Stimulated activated CD8-positive, alpha-beta memory T cell treated with anti-CD3 and anti-CD28 coated beads, Interleukin-12 subunit alpha, Interleukin-12 subunit beta, amount 100 ng/mL, for 4 hours (primary cell): ENCODE results near the gene PRKACA.
"Not testable (repeated sequence)": the region's sequence is repeated elsewhere in the genome, so short reads cannot be mapped to it uniquely, and the experiment has no call there.

ENCODE experiments used
- DNase-seq: peaks from one replicate; pipeline ENCODE4 v3.0.0-alpha.2; 2020; ENCODE audit warnings: low read depth

PRKACA gene

DNA sequence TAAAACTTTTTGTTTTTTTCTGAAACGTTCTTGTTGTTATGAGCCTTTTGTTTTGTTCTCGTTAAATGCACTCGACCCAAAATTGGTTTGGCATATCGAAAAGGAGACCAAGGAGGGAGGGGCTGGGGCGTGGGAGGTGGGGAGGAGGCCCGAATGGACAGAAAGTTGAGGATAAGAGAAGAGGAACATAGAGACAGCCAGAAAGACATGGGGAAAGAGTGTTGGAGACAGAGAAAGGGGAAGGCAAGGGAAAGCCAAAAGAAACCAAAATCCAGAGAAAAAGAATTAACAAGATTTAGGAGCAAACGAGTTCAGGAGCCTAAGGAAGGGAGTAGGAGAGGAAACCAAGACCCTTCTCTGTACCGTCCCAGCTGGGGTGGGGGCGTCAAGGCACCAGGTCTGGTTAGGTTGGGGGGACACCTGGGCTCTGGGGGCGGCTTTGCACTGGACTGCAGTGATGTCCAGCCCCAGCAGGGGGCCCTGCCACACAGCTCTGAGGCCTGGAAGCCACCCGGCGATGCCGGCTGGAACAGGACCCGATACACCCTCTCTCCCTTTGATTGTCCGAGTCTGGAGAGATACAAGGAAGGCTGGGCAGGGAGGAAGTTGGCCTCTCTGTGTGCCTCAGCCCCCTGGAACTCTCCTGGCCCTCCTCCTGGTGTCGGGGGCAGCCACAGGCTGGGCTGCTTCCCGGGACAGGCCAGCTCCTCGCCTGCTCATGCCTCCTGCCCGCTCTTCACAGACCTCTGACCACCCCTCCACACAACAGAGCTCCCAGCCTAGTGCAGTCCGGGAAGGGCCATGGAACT is 30.4 kb upstream of the PRKACA start:
- no peak for DNase-seq

DNA sequence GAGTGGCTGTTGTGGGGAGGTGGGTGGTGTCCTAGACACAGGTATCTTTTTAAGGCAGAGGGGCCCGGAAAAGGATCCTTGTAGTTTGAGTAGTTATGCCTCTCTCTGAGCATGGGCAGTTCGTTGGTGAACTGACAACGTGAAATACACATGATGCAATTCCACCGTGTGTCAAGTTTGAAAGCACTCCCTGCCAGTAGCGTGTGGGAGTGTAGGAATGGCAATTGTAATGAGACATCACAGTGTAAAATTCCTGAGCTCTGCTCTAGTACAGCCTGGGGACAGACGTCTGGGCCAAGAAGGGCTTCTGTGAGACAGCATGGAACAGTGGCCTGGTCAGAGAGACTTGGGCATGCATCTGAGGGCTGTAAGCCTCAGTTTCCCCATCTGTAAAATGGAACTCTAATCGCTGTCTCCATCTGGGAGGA is 29.2 kb upstream of the PRKACA start:
- no peak for DNase-seq

DNA sequence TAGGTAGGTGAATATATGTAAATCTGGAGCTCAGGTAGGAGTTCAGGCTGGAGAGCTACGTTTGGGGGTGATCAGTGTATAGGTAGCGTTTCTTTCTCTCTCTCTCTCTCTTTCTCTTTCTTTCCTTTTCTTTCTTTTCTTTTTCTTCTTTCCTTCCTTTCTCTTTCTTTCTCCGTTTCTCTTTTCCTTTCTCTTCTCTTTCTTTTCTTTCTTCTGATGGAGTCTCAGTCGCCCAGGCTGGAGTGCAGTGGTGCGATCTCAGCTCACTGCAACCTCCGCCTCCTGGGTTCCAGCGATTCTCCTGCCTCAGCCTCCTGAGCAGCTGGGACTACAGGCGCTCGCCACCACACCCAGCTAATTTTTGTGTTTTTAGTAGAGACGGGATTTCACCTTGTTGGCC is 28.6 kb upstream of the PRKACA start:
- not testable (repeated sequence) for DNase-seq

DNA sequence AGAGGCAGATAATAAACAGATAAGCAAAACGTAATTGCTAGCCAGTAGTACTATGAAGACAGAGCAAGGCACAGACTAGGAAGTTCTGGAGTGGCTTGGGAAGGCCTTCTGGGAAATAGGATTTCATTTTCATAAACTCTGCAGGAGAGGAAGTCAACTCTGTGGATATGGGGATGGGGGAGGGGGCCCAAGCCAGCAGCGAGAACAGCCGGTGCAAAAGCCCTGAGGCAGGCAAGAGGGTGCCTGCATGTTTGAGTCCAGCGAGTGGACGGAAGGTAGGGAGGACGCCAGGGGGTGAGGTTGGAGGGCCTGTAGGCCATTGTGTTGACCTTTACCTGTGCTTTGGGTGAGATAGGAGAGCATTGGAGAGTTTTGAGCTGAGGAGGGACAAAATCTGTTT is 27.8 kb upstream of the PRKACA start:
- no peak for DNase-seq

DNA sequence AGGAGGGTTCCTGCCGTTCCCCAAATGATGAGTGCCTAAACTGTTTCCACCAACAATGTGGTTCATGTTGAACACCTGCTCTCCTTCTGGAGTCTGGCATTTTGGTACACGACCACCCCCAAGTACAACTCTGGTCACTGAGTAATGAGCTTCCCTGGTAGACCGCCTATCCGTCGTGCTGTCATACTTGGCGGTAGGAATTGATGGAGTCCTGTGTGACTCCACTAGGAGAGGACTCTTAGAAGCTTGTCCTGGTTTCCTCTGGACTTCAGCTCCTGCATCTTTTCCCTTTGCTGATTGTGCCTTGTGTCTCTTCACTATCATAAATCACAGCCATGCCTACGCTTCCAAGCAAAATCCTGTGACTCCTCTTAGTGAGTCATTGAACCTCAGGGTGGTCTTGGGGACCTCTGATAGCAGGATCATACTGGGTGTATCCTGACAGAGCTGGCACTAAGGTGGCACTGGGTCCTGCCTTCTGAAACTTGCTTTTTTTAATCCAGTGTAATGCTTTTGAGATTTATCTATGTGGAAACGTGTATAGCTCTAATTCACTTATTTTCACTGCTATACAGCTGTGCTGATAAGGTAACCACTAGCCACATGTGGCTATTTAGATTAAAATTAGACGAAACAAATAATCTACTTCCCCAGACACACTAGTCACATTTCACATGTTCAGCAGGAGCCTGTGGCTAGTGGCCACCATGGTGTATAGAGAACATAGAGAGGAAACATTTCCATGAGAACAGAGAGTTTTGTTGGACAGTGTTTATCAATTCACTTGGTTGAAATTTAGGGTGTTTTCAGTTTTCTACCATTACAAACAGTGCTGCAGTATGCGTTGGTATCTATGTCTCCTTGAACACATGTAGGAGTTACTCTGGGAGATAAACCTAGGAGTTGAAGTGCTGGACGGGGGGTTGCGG is 25.0 kb upstream of the PRKACA start:
- no peak for DNase-seq

DNA sequence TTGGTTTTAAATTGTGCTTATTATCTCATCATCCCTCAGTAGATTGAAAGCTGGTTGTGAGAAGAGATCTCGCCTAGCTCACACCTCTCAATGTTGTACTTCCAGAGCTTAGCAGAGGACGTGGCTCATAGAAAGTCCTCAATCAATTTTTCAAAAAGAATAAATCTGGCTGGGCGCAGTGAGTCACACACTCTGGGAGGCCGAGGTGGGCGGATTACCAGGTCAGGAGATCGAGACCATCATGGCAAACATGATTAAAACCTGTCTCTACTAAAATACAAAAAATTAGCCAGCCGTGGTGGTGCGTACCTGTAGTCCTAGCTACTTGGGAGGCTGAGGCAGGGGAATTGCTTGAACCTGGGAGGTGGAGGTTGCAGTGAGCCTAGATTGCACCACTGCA is 23.5 kb upstream of the PRKACA start:
- DNase-seq = no peak

DNA sequence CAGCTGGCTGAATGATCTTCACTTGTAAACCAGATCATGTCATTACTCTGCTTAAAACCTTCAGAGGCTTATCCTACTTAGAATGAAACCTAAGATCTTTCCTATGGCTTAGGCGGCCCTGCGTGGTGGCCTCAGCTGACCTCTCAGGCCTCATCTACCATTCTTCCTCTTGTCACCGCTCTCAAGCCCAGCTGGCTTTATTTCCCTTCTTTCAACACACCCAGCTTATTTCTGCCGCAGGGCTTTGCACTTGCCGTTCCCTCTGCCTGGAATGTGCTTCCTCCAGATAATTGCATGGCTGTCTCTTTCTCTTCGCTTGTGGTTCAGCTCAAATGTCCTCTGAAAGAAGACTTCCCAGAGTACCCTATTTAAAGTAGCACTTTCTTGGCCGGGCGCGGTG is 22.4 kb upstream of the PRKACA start:
- DNase-seq = no peak

DNA sequence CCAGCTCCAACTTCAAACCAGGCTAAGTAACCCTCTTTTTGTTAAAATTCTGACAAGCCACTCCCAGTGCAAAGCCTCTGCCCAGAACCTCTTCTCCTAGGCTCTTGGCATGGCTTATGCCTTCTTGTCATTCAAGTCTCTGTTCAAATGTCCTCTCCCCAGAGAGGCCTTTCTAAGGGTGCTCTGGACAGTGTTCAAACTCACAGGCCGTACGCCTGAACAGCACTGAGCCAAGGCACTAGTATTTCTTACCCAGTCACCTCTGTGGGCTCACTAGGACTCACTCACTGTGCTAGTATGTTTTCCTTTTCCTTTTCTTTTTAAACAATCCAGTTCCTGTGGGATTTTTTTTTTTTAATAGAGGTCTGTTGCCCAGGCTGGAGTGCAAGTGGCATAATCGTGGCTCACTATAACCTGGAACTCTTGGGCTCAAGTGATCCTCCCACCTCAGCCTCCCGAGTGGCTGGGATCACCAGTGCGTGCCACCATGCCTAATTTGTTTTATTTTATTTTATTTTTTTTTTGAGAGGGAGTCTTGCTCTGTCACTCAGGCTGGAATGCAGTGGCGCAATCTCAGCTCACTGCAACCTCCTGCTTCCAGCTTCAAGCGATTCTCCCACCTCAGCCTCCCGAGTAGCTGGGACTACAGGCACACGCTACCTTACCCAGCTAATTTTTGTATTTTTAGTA is 21.2 kb upstream of the PRKACA start:
- no peak for DNase-seq

DNA sequence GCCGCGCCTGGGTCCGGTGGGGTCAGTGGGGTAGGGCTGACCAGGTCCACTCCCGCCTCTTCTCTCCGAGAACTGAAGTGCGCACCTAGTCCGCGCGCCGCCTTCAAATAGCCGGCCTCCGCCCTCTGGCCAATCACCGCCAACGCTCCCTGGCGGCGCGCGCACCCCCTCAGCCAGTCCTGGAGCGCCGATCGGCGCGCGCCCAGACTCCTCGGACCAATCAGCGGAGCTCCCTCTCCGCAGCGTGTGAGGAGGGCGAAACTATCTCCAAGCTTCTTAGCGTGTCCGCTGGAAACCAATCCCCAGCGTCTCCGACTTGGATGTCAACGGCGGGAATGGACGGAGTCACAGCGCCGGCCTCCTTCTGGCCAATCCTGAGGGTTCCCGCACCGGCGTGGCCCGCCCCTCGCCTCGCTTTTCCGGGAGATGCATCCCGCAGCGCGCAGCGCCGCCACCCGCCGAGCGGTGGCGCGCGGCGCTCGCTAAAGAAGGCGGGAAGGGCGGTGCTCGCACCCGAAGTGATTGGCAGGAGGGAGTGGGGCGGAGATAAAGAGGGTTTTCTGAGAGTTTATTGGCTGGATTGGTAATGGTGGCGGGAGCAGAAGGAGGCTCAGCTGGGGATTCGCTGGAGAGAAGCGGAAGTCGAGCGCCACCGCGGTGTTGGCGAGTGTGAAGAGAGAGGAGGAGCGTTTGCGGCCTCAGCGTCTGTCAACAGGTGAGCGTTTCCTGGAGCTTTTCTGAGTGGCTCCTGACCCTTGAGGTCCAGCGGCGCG is 19.1 kb upstream of the PRKACA start, which contains the start of gene ASF1B:
ASF1B (minus strand) TSS at position 81 of the 773 bp plus-strand sequence. CDS start 133 bp downstream, outside the sequence.
- DNase-seq = peak; percentile 93

DNA sequence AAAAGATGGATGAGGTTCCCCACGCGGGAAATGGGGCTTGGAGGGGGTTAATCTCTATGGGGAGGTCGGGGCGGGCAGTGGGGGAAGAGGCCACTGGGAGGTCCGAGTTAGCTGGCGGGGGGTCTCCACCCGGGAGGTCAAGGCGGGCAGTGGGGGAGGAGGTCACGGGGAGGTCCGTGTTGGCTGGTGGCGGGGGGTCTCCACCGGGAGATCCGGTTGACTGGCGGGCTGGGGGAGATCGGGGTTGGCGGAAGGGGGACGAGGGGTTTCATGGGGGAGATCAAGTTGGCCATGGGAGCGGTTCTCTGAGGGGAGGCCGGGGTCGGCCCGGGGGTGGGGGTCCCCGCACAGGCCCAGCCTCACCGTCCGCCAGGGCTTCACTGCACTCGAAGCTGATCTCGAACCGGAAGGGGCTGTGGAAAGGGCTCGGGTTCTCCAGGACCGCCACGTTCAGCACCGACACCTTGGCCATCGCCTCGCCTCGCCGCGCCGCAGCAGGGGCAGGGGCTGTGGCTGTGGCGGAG is 18.5 kb upstream of the PRKACA start:
- no peak for DNase-seq

DNA sequence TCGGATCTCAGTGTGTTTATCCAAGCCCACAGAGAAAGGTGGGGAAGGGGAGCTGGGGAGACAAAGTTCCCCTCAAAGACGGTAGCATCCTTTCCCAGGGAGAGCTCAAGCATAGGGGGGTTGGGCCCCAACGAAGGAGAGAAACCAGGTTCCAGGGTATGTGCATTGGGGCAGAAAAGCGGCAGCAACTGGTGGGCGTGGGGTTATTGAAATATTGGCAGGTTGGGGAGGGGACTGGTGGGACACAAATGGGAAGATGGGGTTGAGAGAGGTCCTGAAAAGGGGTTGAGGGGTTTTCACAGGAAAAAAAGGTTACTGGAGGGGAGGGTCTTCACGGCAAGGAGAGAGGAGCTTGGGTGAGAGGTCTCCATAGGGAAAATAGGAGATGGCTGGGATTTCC is 17.8 kb upstream of the PRKACA start:
- no peak for DNase-seq

DNA sequence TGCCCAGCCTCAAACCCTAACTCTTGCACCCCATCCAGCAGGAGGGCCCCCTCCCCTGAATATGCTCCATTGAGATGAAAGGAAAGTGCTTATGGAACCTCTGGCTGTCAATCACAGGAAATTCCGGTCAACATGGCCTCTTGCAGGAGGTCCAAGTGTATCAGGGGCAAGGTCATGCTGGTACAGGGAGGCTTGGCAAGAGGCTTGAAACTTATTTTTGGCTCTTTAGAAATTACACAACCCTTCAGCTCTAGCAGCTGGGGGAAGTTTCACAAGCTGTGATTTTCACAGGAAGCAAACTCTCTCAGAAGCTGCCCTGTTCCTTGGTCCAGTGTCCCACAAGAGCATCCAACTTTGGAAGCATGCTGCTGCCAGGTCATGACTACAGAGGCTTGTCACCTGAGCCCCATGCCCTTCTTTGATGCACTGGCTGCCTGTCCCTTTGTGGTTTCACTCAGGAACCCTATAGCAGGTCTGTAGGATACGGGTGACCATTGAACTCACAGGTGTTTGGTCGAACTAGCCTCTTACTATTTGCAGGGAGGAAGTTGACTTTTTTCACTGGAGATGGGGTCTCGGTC is 10.5 kb upstream of the PRKACA start:
- no peak for DNase-seq

DNA sequence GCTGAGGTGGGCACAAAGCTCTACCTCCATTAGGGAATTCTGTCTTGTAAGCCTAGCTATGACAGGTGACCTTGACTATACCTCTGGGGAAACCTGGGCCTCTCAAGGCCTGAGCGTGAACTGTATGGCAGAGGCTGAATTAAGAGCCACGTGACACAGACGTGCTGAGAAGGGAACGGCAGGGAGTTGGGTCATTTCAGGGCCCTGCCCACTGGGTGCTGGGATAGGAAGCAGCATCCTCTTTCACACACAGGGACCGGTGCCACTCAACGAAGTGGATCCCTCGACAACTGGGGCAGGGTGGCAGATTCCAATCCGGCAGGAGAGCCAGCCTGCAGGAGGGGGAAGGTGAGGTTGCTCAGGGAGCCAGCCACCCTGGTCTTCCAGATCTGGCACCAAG is 9.6 kb upstream of the PRKACA start:
- no peak for DNase-seq

DNA sequence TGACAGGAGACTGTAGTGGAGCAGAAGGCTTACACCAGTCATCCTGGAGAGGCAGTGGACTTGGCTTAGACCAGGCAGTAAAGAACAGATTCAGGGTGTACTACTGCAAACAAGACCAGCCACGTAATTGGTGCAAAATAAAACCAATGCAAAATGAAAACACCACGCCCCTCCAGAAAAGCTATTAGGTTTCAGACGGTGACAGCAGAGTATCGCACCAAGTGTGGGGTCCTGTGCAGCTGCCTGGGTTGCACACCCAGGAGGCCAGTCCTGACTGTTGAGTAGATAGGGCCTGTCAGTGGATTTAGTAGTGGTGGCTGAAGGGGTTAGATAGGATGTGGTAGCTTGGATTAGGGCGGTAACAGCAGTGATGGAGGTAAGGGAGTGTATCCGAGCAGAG is 5.4 kb upstream of the PRKACA start:
- no peak for DNase-seq

DNA sequence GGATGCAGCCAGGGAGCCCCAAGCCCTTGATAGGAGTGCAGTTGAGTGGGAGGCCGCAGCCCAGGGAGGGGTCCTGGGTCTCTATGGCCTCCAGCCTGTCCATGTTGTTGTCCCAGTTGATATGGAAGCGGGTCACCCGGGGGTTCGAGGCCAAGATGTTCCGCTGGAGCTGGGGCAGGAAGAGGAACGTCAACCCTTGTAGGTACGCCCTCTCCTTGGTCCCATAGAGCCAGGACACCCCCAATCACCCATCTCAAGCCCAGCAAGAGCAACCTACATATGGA is 2.9 kb upstream of the PRKACA start:
- no peak for DNase-seq

DNA sequence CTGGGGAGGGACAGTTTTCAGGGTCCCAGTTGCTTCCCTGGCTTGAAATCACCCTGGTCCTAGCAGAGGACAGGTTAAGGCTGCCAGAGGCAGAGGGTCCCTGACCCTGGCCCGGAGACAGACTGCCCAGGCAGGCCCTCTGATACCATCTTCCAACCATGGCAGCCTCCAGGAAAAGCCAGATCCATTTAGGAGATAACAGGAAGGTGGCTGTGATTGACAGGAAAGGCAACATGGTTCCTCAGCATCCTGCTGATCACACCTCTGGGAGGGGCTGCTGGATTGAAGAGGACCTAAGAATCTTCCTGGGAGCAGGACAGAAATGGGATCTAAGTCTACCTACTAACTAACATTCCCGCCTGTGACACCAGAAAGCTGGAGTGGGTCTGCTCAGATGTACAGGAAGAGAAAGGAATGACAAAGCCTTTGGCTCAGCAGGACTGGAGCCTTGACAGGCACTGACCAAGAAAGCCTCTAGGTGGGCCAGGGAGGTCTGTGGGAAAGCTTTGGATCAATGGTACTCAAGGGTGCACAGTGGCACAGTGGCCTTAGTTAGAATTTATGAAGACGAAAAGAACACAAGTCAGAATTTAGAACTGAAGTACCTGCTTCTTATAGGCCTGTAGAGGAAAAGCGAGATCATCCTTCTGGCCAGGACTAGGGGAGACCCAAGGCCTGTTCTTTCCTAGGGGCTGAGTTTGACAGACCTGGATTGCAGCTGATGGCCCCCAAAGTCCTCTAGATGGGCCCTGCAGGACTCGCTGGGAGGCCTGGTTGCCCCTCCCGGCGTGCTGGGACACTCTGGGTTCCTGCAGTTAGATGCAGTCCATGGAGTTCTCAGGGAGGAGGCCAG is 2.3 kb upstream of the PRKACA start:
- DNase-seq = no peak

DNA sequence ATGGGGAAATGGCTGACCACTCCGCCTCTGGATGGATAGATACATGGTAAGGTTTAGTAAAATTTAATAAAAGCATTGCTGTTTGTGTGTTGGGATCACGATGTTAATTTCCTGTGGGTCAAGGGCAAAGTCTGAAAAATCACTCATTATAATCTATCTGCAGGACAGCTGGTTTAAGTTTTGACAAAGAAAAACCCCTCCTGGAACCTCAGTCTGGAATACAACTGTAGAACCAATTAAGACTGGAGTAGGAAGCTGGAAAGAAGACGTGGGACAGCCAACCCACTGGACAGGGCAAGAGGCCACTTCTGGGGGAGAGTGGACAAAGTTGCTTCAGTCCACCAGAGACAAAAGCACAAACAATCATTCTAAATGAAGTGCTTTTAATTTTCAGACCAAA is 1.6 kb upstream of the PRKACA start:
- no peak for DNase-seq

DNA sequence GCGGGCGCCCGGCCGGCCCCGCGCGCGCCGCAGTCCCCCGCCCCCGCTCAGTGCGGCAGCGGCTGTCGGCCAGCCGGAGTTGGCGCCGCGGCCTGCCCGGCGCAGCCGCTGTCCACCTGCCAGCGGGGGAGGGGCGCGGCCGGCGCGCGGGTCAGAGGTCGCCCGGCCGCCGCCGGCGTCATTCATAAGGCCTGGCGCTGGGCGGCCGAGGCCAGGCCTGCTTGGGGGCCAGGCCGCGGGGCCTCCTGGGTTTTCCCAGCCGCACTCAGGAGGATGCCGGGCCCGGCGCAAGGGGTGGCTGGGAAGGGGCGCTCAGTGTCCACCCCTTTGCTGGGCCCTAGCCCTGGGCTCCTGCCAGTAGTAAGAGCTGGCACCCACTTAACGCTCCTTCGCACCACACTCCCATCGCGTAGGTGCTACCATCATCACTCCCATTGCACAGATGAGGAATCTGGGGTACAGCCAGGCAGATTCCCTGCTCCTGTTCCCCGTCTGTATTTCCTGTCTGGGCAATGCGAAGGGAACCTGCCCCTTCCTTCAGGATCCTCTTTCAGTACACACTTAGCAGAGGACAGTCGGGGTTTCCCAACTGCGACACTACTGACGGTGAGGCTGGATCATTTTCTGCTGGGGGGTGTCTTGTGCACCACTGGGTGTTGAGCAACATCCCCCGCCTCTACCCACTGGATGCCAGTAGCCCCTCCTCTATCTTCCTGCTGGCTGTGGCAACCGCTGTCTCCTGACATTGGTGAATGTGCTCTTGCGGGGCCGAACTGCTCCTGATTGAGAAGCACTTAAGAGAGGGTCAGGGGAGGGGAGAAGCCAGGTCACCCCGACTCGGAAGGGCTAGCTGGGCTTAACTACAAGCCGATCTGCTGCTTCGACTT is 846 bp upstream of the PRKACA start:
- DNase-seq = peak; percentile 16

DNA sequence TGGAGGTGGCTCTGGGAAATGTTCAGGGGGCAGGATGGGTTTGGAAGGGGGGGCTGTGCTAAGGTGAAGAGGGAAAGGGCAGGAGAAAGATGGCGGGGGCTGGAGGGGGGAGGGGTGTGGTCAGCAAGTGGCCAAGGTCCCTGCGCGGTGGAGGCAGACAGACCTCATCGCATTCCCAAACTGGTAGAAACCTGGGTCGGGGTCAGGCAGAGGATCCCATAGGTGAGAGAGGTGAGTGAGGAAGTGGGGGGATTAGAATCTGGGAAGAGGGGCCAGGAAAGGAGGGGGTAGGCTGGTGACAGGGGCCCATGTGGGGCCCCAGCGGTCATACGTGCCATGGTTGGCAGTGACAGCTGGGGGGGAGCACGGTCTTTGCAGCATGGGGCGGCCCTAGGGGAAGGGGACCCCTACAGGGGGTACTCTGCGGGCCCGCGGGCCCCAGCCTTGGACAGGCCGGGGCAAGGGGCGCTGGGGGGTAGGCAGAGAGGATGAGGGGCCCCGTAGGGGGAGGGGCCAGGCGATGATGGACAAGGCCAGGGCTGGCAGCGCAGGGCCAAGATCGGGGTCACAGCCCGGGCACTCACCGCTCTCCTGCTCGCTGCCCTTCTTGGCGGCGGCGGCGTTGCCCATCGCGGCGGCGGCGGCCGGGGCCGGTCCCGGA is 514 bp downstream of the PRKACA start:
- DNase-seq = no peak
